GM10248 (cell line): ENCODE results near the gene HBG1.

ENCODE experiments used
- CTCF ChIA-PET: fragments of 300-600 bp; sonication (Branson Sonifier 250); formaldehyde crosslinking; extraction: SDS; loops from one replicate; lab custom pipeline; 2021; ENCODE audit warnings: antibody characterized with exemption; lab: Yijun Ruan, JAX
- POLR2A ChIA-PET: fragments of 350-650 bp; sonication (Branson Sonifier 250); formaldehyde crosslinking; extraction: SDS; loops from one replicate; lab custom pipeline; 2020; ENCODE audit warnings: antibody characterized with exemption; lab: Yijun Ruan, JAX
- DNase-seq: peaks from one replicate; pipeline ENCODE4 v3.0.0; 2012; ENCODE audit errors: extremely low spot score
- TF ChIP-seq, protein P1 (sequence below): IDR thresholded peaks from 2 replicates; pipeline ENCODE4 v1.5.1; 2012; ENCODE audit warnings: mild to moderate bottlenecking, low read depth; ENCODE audit errors: extremely low read depth, missing control alignments, control extremely low read depth

Gene HBG1

DNA sequence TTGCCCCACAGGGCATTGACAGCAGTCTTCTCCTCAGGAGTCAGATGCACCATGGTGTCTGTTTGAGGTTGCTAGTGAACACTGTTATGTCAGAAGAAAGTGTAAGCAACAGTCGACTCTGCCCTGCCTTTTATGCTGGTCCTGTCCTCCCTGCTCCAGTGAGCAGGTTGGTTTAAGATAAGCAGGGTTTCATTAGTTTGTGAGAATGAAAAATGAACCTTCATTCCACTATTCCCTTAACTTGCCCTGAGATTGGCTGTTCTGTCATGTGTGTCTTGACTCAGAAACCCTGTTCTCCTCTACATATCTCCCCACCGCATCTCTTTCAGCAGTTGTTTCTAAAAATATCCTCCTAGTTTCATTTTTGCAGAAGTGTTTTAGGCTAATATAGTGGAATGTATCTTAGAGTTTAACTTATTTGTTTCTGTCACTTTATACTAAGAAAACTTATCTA is 15.2 kb downstream of the HBG1 start, which contains the start of gene HBD:
Gene HBD, minus strand, starts transcription at position 103 of the 454 bp plus-strand sequence. Its CDS starts 50 bp downstream, at position 53.
- TF ChIP-seq, protein P1, sequence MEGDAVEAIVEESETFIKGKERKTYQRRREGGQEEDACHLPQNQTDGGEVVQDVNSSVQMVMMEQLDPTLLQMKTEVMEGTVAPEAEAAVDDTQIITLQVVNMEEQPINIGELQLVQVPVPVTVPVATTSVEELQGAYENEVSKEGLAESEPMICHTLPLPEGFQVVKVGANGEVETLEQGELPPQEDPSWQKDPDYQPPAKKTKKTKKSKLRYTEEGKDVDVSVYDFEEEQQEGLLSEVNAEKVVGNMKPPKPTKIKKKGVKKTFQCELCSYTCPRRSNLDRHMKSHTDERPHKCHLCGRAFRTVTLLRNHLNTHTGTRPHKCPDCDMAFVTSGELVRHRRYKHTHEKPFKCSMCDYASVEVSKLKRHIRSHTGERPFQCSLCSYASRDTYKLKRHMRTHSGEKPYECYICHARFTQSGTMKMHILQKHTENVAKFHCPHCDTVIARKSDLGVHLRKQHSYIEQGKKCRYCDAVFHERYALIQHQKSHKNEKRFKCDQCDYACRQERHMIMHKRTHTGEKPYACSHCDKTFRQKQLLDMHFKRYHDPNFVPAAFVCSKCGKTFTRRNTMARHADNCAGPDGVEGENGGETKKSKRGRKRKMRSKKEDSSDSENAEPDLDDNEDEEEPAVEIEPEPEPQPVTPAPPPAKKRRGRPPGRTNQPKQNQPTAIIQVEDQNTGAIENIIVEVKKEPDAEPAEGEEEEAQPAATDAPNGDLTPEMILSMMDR, result no peak
- POLR2A ChIA-PET, result no interaction called here
- CTCF ChIA-PET, result no interaction called here
- DNase-seq, result peak; percentile 11

DNA sequence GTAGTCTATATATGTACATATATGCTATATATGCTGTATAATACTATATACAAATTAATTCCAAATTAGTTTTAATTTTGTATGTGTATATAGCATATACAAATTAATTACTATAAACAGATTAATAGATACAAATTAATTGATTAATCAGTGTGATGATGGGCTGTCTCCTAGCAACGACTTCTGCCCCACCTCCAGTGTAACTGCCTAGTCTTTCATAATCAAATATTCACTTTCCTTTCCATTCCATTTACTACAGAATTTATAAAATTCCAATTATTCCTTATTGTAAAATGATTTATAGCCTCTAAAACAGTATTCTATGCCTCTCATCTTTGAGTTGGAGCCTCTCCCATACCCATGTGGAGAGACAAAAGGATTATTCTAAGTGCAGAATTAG is 16.4 kb downstream of the HBG1 start:
- TF ChIP-seq, protein P1, result no peak
- POLR2A ChIA-PET, result no interaction called here
- CTCF ChIA-PET, result no interaction called here
- DNase-seq, result no peak

DNA sequence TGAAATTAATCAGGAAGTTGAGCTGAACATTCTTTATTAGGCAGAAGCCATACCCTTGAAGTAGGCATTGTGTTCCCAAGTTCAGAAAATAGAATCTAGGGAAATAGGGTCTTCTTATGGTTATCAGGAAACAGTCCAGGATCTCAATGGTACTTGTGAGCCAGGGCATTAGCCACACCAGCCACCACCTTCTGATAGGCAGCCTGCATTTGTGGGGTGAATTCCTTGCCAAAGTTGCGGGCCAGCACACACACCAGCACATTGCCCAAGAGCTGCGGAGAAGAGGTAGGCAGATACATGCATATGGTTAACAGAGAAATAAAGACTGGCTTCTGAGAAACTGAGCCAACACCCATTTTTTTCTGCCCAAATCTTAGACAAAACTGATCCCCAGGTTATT is 16.8 kb downstream of the HBG1 start:
- ChIA-PET POLR2A (no interaction called here), CTCF (no interaction called here)
- TF ChIP-seq, protein P1, result no peak
- no peak for DNase-seq

DNA sequence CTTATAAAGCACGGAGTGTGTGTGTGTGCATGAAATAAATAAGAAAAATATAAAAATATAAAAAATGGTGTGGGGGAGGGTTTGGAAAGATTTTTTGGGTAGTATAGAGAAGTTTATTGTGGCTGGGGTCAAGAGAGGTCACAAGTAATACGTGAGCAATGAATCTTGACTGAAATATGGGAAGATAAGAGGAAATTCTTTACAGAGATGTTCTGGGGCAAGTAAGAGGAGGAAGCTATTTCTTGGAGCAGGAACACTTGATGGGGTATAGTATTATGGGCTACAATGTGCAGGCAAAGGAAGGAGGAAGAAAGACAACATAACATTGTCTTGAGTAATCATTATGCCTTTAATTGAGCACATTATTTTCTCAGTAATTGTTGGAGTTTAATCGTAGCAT is 17.5 kb downstream of the HBG1 start:
- TF ChIP-seq, protein P1, result no peak
- no peak for DNase-seq
- CTCF ChIA-PET, result no interaction called here
- POLR2A ChIA-PET, result no interaction called here

DNA sequence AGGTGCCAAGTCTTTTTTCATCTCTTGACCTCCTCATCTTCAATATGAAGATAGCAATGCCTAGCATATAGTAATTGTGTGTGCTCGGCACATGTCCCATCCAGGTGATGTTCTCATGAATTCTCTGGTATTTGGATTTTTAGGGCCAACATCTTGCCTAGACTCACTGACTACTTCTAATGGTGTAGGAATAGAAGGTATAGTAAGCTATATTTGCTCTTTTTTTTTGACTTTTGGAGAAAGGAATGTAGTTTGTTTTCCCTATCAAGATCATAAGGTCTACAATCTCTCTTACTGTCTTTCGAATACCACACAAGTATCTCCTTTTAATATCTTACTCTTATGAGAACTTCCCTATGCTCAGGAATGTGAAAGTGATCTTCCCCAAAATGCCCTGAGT is 18.5 kb downstream of the HBG1 start:
- ChIA-PET CTCF (interaction anchor here (0.8 kb wide), 1 partner anchor 10 kb away, joined by 3 read pairs; no protein-coding TSS in a partner anchor), POLR2A (no interaction called here)
- TF ChIP-seq, protein P1, result no peak
- DNase-seq, result no peak

DNA sequence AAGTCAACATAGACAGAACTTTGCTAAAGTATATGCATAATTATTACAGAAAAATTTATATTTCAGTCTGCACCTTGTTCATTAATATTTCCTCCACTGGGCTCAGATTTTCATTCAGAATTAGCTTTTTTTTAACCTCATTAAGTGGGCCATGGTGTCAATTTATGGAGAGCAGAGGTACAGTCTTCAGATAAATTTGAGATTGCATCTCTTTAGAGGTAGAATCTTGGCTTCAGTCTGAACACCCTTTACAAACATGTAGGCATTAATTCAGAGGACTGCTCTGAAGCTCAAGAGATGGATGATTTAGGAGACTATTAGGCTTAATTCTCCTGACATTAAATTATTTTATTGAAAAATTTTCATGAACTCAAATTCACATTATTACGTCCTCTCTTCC is 19.4 kb downstream of the HBG1 start:
- ChIA-PET POLR2A (no interaction called here), CTCF (no interaction called here)
- DNase-seq, result no peak
- TF ChIP-seq, protein P1, result no peak
